ENCODE data around the gene DLGAP4.

Gene DLGAP4

DNA sequence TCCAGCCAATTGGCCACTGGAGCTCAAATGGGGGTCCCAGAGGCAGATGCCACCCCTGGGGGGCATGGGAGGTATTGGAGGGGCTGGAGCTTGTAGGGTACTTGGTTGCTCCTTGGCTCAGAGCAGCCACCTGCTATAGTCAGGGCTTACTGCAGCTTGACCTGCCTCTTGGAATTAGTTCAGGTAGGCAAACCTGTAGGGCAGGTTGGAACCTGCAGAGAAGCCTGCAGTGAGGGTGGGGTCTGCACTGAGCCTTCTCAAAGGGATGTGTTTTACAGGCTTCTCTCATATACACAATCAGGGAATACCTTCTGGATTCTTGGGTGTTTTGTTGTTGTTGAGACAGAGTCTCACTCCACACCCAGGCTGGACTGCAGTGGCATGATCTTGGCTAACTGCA lies 141.0 kb downstream of the DLGAP4 start:
- H3K4me3 ChIP-seq (ENCODE audit: low read length in 2 of 2): no peak overlapping the region
- H3K9ac ChIP-seq (ENCODE audit: low read depth in 1 of 2, low read length in 2 of 2): no peak overlapping the region
- H3K36me3 ChIP-seq (ENCODE audit: control insufficient read depth in 2 of 2, insufficient read depth in 2 of 2, low read length in 2 of 2): no peaks in the 10 kb centered on the region
- H3K27ac ChIP-seq (ENCODE audit: low read depth in 2 of 2, low read length in 2 of 2): no peak overlapping the region
- no peaks in the 10 kb centered on the region for H3K4me1 ChIP-seq (ENCODE audit: control insufficient read depth in 2 of 2, insufficient read depth in 2 of 2, low read length in 2 of 2)
- H3K27me3 ChIP-seq (ENCODE audit: control insufficient read depth in 2 of 2, insufficient read depth in 2 of 2, low read length in 2 of 2): no peaks in the 10 kb centered on the region
- H3K9me3 ChIP-seq (ENCODE audit: control insufficient read depth in 2 of 2, low read length in 2 of 2): no peaks in the 10 kb centered on the region

- Histone ChIP-seq H3K4me1 (ENCODE audit: control insufficient read depth in 2 of 2, insufficient read depth in 2 of 2, low read length in 2 of 2) (no peaks in the 10 kb centered on the region), H3K9me3 (ENCODE audit: control insufficient read depth in 2 of 2, low read length in 2 of 2) (no peaks in the 10 kb centered on the region), H3K4me3 (ENCODE audit: low read length in 2 of 2) (no peak overlapping the region), H3K9ac (ENCODE audit: low read depth in 1 of 2, low read length in 2 of 2) (no peak overlapping the region), H3K36me3 (ENCODE audit: control insufficient read depth in 2 of 2, insufficient read depth in 2 of 2, low read length in 2 of 2) (no peaks in the 10 kb centered on the region), H3K27me3 (ENCODE audit: control insufficient read depth in 2 of 2, insufficient read depth in 2 of 2, low read length in 2 of 2) (no peaks in the 10 kb centered on the region), H3K27ac (ENCODE audit: low read depth in 2 of 2, low read length in 2 of 2) (no peak overlapping the region)
These were observed 143.5 kb downstream of the DLGAP4 start for GRCh38 chr20:36449663-36450062.

- Histone ChIP-seq H3K4me3 (ENCODE audit: low read length in 2 of 2) (no peak overlapping the region), H3K9ac (ENCODE audit: low read depth in 1 of 2, low read length in 2 of 2) (no peak overlapping the region), H3K4me1 (ENCODE audit: control insufficient read depth in 2 of 2, insufficient read depth in 2 of 2, low read length in 2 of 2) (no peaks in the 10 kb centered on the region), H3K27ac (ENCODE audit: low read depth in 2 of 2, low read length in 2 of 2) (no peak overlapping the region), H3K9me3 (ENCODE audit: control insufficient read depth in 2 of 2, low read length in 2 of 2) (no peaks in the 10 kb centered on the region), H3K27me3 (ENCODE audit: control insufficient read depth in 2 of 2, insufficient read depth in 2 of 2, low read length in 2 of 2) (peaks cover 0 to 3% of the 10 kb centered on the region in 2 donors), H3K36me3 (ENCODE audit: control insufficient read depth in 2 of 2, insufficient read depth in 2 of 2, low read length in 2 of 2) (no peaks in the 10 kb centered on the region)
These were observed 148.2 kb downstream of the DLGAP4 start for GRCh38 chr20:36454332-36454697.

DNA sequence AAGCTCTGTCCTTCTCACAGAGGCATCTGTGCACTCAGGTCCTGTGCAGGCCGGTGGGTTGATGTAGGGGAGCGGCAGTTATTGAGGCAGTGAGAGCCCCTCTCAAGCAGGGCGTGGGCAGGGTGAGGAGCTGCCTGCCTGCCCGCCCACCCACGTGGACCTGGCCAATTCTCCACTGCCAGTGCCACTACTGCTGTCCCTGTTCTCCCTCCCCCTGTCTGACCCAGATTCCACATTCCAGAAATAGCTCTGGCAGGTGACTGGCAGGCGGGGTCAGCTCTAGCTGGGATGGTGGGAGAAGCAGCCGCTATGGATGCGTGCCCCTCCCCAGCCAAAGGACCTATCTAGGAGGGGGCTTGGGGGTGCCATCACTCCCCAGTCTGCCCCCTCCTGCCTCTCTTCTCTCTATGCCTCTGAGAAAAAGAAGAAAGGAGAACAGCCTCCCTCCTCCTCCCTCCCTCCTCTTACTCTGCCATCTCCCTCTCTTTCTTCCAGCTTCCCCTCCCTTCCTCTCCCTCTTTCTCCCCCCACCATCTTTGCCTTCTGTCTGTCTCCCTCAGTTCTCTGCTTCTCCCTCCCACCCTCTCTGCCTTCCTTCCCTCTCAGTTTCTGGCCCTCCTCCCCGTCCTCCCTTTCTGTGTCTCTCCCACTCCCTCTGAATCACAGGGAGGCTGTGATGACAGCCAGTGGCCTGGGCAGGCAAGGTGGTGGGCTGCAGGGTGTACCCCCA lies 148.7 kb downstream of the DLGAP4 start:
- H3K4me1 ChIP-seq (ENCODE audit: control insufficient read depth in 2 of 2, insufficient read depth in 2 of 2, low read length in 2 of 2): no peaks in the 10 kb centered on the region
- peaks cover 0 to 3% of the 10 kb centered on the region in 2 donors for H3K27me3 ChIP-seq (ENCODE audit: control insufficient read depth in 2 of 2, insufficient read depth in 2 of 2, low read length in 2 of 2)
- H3K4me3 ChIP-seq (ENCODE audit: low read length in 2 of 2): no peak overlapping the region
- no peaks in the 10 kb centered on the region for H3K9me3 ChIP-seq (ENCODE audit: control insufficient read depth in 2 of 2, low read length in 2 of 2)
- no peaks in the 10 kb centered on the region for H3K36me3 ChIP-seq (ENCODE audit: control insufficient read depth in 2 of 2, insufficient read depth in 2 of 2, low read length in 2 of 2)
- no peak overlapping the region for H3K9ac ChIP-seq (ENCODE audit: low read depth in 1 of 2, low read length in 2 of 2)
- H3K27ac ChIP-seq (ENCODE audit: low read depth in 2 of 2, low read length in 2 of 2): no peak overlapping the region

DNA sequence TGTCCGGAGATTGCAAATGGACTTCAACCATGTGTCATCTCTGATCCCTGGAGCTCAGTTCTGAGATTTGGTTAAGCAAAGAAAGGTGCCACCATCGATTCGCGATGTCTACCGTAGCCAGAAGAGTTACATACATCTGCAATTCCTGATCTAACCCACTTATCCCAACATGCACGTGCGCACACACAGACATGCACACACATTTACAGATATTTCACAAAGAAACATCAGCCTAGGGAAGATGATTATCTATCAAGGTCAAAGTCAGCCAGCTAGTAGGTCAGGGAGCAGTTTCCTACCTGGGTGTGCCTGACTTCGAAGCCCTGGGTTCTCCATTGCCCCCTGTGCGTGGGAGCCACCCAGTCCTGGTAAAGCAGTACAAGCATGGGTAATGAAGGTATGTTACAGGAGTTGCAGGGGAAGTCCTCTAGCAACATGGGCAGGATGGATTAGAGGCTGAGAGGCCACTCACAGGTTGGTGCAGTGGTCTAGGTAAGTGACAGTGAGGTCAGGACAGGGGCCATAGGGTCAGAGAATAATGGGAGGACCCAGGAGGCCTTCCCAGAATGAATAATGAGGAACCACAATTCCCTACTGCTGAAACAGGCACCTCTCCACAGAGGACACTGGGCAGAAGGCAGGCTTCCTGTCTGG lies 150.0 kb downstream of the DLGAP4 start:
- H3K36me3 ChIP-seq (ENCODE audit: control insufficient read depth in 2 of 2, insufficient read depth in 2 of 2, low read length in 2 of 2): no peaks in the 10 kb centered on the region
- peaks cover 5% of the 10 kb centered on the region in 2 donors for H3K4me1 ChIP-seq (ENCODE audit: control insufficient read depth in 2 of 2, insufficient read depth in 2 of 2, low read length in 2 of 2)
- no peak overlapping the region for H3K4me3 ChIP-seq (ENCODE audit: low read length in 2 of 2)
- H3K9ac ChIP-seq (ENCODE audit: low read depth in 1 of 2, low read length in 2 of 2): no peak overlapping the region
- H3K27ac ChIP-seq (ENCODE audit: low read depth in 2 of 2, low read length in 2 of 2): no peak overlapping the region
- H3K27me3 ChIP-seq (ENCODE audit: control insufficient read depth in 2 of 2, insufficient read depth in 2 of 2, low read length in 2 of 2): peaks cover 0 to 3% of the 10 kb centered on the region in 2 donors
- no peaks in the 10 kb centered on the region for H3K9me3 ChIP-seq (ENCODE audit: control insufficient read depth in 2 of 2, low read length in 2 of 2)

DNA sequence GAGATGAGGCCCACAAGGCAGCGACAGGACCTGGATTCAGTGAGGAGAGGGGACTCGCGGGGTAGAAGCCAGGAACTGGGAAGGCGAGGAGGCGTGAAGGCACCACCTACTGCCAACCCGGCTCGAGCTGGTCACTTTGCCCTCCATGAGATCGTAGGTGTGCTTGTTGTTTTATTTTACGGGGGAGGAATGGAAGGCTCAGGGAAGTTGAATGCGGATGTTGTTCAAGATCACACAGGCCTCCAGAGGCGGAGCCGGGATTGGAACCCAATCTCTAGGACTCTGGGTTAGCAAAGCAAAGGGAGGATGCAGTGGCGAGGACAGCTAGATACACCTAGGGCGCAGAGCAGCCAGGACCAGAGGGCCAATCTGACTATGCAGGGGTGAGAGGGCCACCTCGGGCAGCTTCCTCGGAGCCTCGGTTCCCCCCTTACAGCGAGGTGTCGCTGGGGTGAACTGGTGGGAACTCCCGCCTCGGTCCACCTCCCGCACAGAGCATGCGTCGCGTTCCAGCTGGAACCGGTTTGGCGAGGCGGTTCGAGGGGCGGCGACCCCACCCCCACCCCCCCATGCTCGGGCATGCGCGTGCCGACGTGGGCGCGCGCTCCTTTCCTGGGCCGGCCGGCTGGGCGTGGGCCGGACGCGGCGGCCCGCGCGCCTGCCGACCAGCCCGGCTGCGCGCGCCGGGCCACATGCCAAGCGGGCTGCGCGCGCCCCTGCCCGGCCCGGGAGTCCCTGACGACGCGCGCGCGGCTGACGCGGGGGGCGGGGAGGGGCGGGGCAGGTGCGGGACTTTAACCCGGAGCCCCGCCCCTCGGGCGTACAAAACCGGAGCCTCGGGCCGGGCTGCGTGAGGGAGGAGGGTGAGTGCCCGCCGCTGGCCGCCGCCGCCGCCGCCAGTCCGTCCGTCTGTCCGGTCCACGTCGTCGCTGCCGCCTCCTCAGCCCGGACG lies 154.8 kb downstream of the DLGAP4 start:
- Histone ChIP-seq H3K4me3 (ENCODE audit: low read length in 2 of 2) (peak overlapping the region; percentile 68 to 70), H3K9me3 (ENCODE audit: control insufficient read depth in 2 of 2, low read length in 2 of 2) (no peaks in the 10 kb centered on the region), H3K36me3 (ENCODE audit: control insufficient read depth in 2 of 2, insufficient read depth in 2 of 2, low read length in 2 of 2) (no peaks in the 10 kb centered on the region), H3K9ac (ENCODE audit: low read depth in 1 of 2, low read length in 2 of 2) (peak overlapping the region; percentile 74 to 77), H3K4me1 (ENCODE audit: control insufficient read depth in 2 of 2, insufficient read depth in 2 of 2, low read length in 2 of 2) (peaks cover 30 to 31% of the 10 kb centered on the region in 2 donors), H3K27me3 (ENCODE audit: control insufficient read depth in 2 of 2, insufficient read depth in 2 of 2, low read length in 2 of 2) (no peaks in the 10 kb centered on the region), H3K27ac (ENCODE audit: low read depth in 2 of 2, low read length in 2 of 2) (peak overlapping the region; percentile 84 to 87)

GRCh38 chr20:36461600-36462439 lies 155.7 kb downstream of the DLGAP4 start:
- peak overlapping the region; percentile 93 for H3K9ac ChIP-seq (ENCODE audit: low read depth in 1 of 2, low read length in 2 of 2)
- H3K36me3 ChIP-seq (ENCODE audit: control insufficient read depth in 2 of 2, insufficient read depth in 2 of 2, low read length in 2 of 2): no peaks in the 10 kb centered on the region
- no peaks in the 10 kb centered on the region for H3K9me3 ChIP-seq (ENCODE audit: control insufficient read depth in 2 of 2, low read length in 2 of 2)
- peak overlapping the region; percentile 87 to 89 for H3K27ac ChIP-seq (ENCODE audit: low read depth in 2 of 2, low read length in 2 of 2)
- peak overlapping the region; percentile 76 to 88 for H3K4me3 ChIP-seq (ENCODE audit: low read length in 2 of 2)
- H3K27me3 ChIP-seq (ENCODE audit: control insufficient read depth in 2 of 2, insufficient read depth in 2 of 2, low read length in 2 of 2): no peaks in the 10 kb centered on the region
- H3K4me1 ChIP-seq (ENCODE audit: control insufficient read depth in 2 of 2, insufficient read depth in 2 of 2, low read length in 2 of 2): peaks cover 37 to 39% of the 10 kb centered on the region in 2 donors

DNA sequence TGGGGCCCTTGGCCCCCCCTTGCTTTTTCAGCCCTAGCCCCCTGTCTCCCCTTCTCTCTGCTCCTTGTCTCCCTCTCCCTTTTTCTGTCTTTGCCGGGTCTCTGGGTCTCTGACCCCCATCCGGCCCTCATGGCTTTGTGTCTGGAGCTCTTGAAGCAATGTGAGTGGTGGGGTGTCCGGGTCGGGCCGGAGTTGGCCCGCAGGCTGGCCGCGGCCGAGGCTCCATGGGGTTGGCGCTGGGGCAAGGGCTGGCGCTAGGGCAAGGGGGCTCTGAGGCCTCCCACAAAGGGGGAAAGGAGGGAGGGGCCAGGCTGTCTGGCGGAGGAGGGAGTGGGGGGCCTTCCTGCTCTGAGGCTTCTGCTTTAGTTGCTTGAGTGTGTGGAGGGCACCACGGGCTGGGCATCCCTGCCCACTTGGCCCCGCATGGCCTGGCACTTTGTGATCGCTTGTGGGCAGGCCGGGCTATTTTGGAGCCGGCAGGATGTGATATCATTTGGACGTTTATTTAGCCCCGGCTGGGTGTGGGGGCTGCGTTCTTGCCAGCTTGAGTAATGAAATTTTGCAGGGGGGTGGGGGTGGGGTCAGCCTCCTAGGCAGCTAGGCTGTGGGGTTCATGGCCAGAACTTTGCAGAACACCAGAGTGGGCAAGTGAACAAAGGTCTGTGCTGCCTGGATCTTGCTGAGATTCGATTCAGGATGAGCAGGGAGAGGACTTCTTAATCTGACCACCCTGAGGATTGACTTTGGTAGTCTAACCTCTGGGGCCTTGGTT lies 156.5 kb downstream of the DLGAP4 start:
- peak overlapping the region; percentile 76 to 88 for H3K4me3 ChIP-seq (ENCODE audit: low read length in 2 of 2)
- peak overlapping the region; percentile 87 to 89 for H3K27ac ChIP-seq (ENCODE audit: low read depth in 2 of 2, low read length in 2 of 2)
- H3K27me3 ChIP-seq (ENCODE audit: control insufficient read depth in 2 of 2, insufficient read depth in 2 of 2, low read length in 2 of 2): no peaks in the 10 kb centered on the region
- H3K36me3 ChIP-seq (ENCODE audit: control insufficient read depth in 2 of 2, insufficient read depth in 2 of 2, low read length in 2 of 2): no peaks in the 10 kb centered on the region
- H3K9me3 ChIP-seq (ENCODE audit: control insufficient read depth in 2 of 2, low read length in 2 of 2): no peaks in the 10 kb centered on the region
- H3K4me1 ChIP-seq (ENCODE audit: control insufficient read depth in 2 of 2, insufficient read depth in 2 of 2, low read length in 2 of 2): peaks cover 45 to 47% of the 10 kb centered on the region in 2 donors
- H3K9ac ChIP-seq (ENCODE audit: low read depth in 1 of 2, low read length in 2 of 2): peak overlapping the region; percentile 93

Data from mucosa of rectum (tissue), 2 donors.